ENCODE data around the gene MGLL.

- TF ChIP-seq POLR2AphosphoS5 (IDR thresholded peaks at IDR 0.05; ENCODE audit: control insufficient read depth, insufficient read depth, low read depth, low read length) (no peak), GABPB1 (CRISPR knock-in tag; IDR thresholded peaks at IDR 0.05) (no peak), CBX2 (IDR thresholded peaks at IDR 0.05; ENCODE audit: insufficient read depth, low read length, poor library complexity, severe bottlenecking) (no peak), MGA (IDR thresholded peaks at IDR 0.05) (no peak), ZNF175 (CRISPR knock-in tag; IDR thresholded peaks at IDR 0.05; ENCODE audit: low read depth) (no peak), ARID3A (IDR thresholded peaks at IDR 0.05; ENCODE audit: borderline replicate concordance, low read depth, low read length) (no peak), MEF2D (tag; conservative IDR thresholded peaks at IDR 0.05; ENCODE audit: low read depth) (no peak), PHF21A (IDR thresholded peaks at IDR 0.05; ENCODE audit: borderline replicate concordance, low read depth) (no peak), ZNF133 (CRISPR knock-in tag; IDR thresholded peaks at IDR 0.05) (no peak), CTCF (IDR thresholded peaks at IDR 0.05 in 2 of 3, conservative IDR thresholded peaks at IDR 0.05 in 1 of 3; ENCODE audit: insufficient read depth in 2 of 3, low read depth in 1 of 3, low read length in 3 of 3) (no peak), ZNF77 (CRISPR knock-in tag; IDR thresholded peaks at IDR 0.05) (no peak), RFX5 (IDR thresholded peaks at IDR 0.05; ENCODE audit: low read depth, low read length) (no peak), PATZ1 (CRISPR knock-in tag; IDR thresholded peaks at IDR 0.05; ENCODE audit: borderline replicate concordance) (no peak), SP2 (IDR thresholded peaks at IDR 0.05; ENCODE audit: extremely low read depth, low read depth, low read length, poor library complexity, severe bottlenecking) (no peak)
Observed at GRCh38 chr3:127784865-127785710, 37.2 kb downstream of the MGLL start.
